Measurements from ENCODE around the gene RCC2. TPM values are rescaled to one million over a fixed set of nuclear protein-coding genes. Genes with fewer than 3 reads are reported as not detected.

RCC2 gene
- total RNA-seq, 1 experiment from 2014 or later: 116 TPM

GRCh38 chr1:17363351-17363750 lies 76.1 kb downstream of the RCC2 start:
- BruUV-seq (replicated peaks): no TSS peak
- ChIA-PET POLR2A (no interaction called here), CTCF (no interaction called here)
- Histone ChIP-seq H3K4me1 (ENCODE audit: control insufficient read depth, insufficient read depth, low read length) (no peaks in the 10 kb centered on the region), H3K9me3 (ENCODE audit: control insufficient read depth, insufficient read depth, low read depth, low read length) (no peaks in the 10 kb centered on the region), H3K36me3 (ENCODE audit: control insufficient read depth, insufficient read depth, low read length) (no peaks in the 10 kb centered on the region), H3K27me3 (ENCODE audit: control insufficient read depth, insufficient read depth, low read length) (no peaks in the 10 kb centered on the region), H3K4me3 (ENCODE audit: low read depth in 2 of 2, low read length in 2 of 2) (no peak overlapping the region), H3K27ac (ENCODE audit: low read length) (no peak overlapping the region)
- TF ChIP-seq REST (IDR thresholded peaks at IDR 0.05; ENCODE audit: insufficient read depth in 1 of 2, low read depth in 2 of 2, low read length in 1 of 2) (no peak), TCF7L2 (IDR thresholded peaks at IDR 0.05; ENCODE audit: low read depth, low read length) (no peak), POLR2AphosphoS5 (IDR thresholded peaks at IDR 0.05; ENCODE audit: low read depth, low read length) (no peak), SIN3A (IDR thresholded peaks at IDR 0.05; ENCODE audit: borderline replicate concordance, insufficient read depth, low read depth, low read length) (no peak), CTCF (IDR thresholded peaks at IDR 0.05) (no peak)
- intact Hi-C loops (cut with micrococcal nuclease; ENCODE audit: unreplicated experiment) (no loop called here), in situ Hi-C loops (cut with HindIII; ENCODE audit: low pct_unique_long_range_greater_than_20kb, low sequenced_read_pairs) (no loop called here)
- DNase-seq (ENCODE audit: low read depth, low spot score) (no peak), ATAC-seq (no peak)

GRCh38 chr1:17361687-17362086 lies 77.8 kb downstream of the RCC2 start:
- ChIA-PET CTCF (interaction anchor here (0.7 kb wide), 1 partner anchor 411 kb away, joined by 4 read pairs; no protein-coding TSS in a partner anchor), POLR2A (no interaction called here)
- no TSS peak for BruUV-seq (replicated peaks)
- H3K27ac ChIP-seq (ENCODE audit: low read length): no peak overlapping the region
- DNase-seq (ENCODE audit: low read depth, low spot score) (no peak), ATAC-seq (no peak)
- no peak for TF ChIP-seq TCF7L2 (IDR thresholded peaks at IDR 0.05; ENCODE audit: low read depth, low read length)
- no peak for TF ChIP-seq REST (IDR thresholded peaks at IDR 0.05; ENCODE audit: insufficient read depth in 1 of 2, low read depth in 2 of 2, low read length in 1 of 2)
- no peak for TF ChIP-seq CTCF (IDR thresholded peaks at IDR 0.05)
- TF ChIP-seq POLR2AphosphoS5 (IDR thresholded peaks at IDR 0.05; ENCODE audit: low read depth, low read length): no peak
- no peak for TF ChIP-seq SIN3A (IDR thresholded peaks at IDR 0.05; ENCODE audit: borderline replicate concordance, insufficient read depth, low read depth, low read length)
- H3K4me1 ChIP-seq (ENCODE audit: control insufficient read depth, insufficient read depth, low read length): no peaks in the 10 kb centered on the region
- intact Hi-C loops (cut with micrococcal nuclease; ENCODE audit: unreplicated experiment): no loop called here
- H3K27me3 ChIP-seq (ENCODE audit: control insufficient read depth, insufficient read depth, low read length): no peaks in the 10 kb centered on the region
- H3K9me3 ChIP-seq (ENCODE audit: control insufficient read depth, insufficient read depth, low read depth, low read length): no peaks in the 10 kb centered on the region
- no peaks in the 10 kb centered on the region for H3K36me3 ChIP-seq (ENCODE audit: control insufficient read depth, insufficient read depth, low read length)
- in situ Hi-C loops (cut with HindIII; ENCODE audit: low pct_unique_long_range_greater_than_20kb, low sequenced_read_pairs): no loop called here
- no peak overlapping the region for H3K4me3 ChIP-seq (ENCODE audit: low read depth in 2 of 2, low read length in 2 of 2)
